GM23248 (cell line): Measurements from ENCODE around the gene PNKP. TPM values are rescaled to one million over a fixed set of nuclear protein-coding genes. Genes with fewer than 3 reads are reported as not detected.

ENCODE experiments used
- DNase-seq: peaks from one replicate; pipeline ENCODE4 v3.0.0-alpha.2; 2015
- H2AFZ ChIP-seq: fragments of 200-600 bp; sonication (generic); 2 replicates; pipeline ENCODE4 v1.6.1; 2016; ENCODE audit warnings: antibody characterized with exemption
- H3F3A ChIP-seq: fragments of 200-600 bp; sonication (generic); 2 replicates; pipeline ENCODE4 v1.6.1; 2016; ENCODE audit warnings: mild to moderate bottlenecking, antibody characterized with exemption, mixed run types; ENCODE audit not compliant: insufficient read depth
- H3K27ac ChIP-seq: fragments of 200-600 bp; sonication (generic); 2 replicates; pipeline ENCODE4 v1.5.1; 2016; ENCODE audit warnings: mild to moderate bottlenecking
- H3K27me3 ChIP-seq: fragments of 200-600 bp; sonication (generic); replicated peaks from 2 replicates; pipeline ENCODE4 v1.6.1; 2016; ENCODE audit warnings: mild to moderate bottlenecking; ENCODE audit not compliant: insufficient read depth
- H3K36me3 ChIP-seq: fragments of 200-600 bp; sonication (generic); 2 replicates; pipeline ENCODE4 v1.6.1; 2016; ENCODE audit warnings: low read depth, mild to moderate bottlenecking
- H3K4me1 ChIP-seq: fragments of 200-600 bp; sonication (generic); 2 replicates; pipeline ENCODE4 v1.6.1; 2016; ENCODE audit warnings: mild to moderate bottlenecking; ENCODE audit not compliant: insufficient read depth
- H3K4me2 ChIP-seq: fragments of 200-600 bp; sonication (generic); one replicate; pipeline ENCODE4 v1.6.1; 2016; ENCODE audit warnings: mild to moderate bottlenecking; ENCODE audit not compliant: unreplicated experiment
- H3K4me3 ChIP-seq: fragments of 200-600 bp; sonication (generic); 2 replicates; pipeline ENCODE4 v1.5.1; 2016; ENCODE audit warnings: mild to moderate bottlenecking
- H3K79me2 ChIP-seq: fragments of 200-600 bp; sonication (generic); 2 replicates; pipeline ENCODE4 v1.6.1; 2016; ENCODE audit warnings: mild to moderate bottlenecking; ENCODE audit not compliant: insufficient read depth
- H3K9ac ChIP-seq: fragments of 200-600 bp; sonication (generic); 2 replicates; pipeline ENCODE4 v1.6.1; 2016; ENCODE audit warnings: mild to moderate bottlenecking
- H3K9me2 ChIP-seq: fragments of 200-600 bp; sonication (generic); 2 replicates; pipeline ENCODE4 v1.6.1; 2016; ENCODE audit warnings: mixed run types, mild to moderate bottlenecking, moderate library complexity; ENCODE audit not compliant: insufficient read depth
- H3K9me3 ChIP-seq: fragments of 200-600 bp; sonication (generic); one replicate; pipeline ENCODE4 v1.6.1; 2017; ENCODE audit warnings: low read depth
- H4K20me1 ChIP-seq: fragments of 200-600 bp; sonication (generic); 2 replicates; pipeline ENCODE4 v1.6.0; 2016; ENCODE audit not compliant: insufficient read depth
- EZH2 ChIP-seq: fragments of 200-600 bp; sonication (generic); IDR thresholded peaks from 2 replicates; pipeline ENCODE4 v1.6.1; 2018; ENCODE audit warnings: antibody characterized with exemption, mild to moderate bottlenecking; ENCODE audit not compliant: insufficient read depth, poor library complexity, severe bottlenecking
- EZH2phosphoT487 ChIP-seq: fragments of 200-600 bp; sonication (generic); IDR thresholded peaks from 2 replicates; pipeline ENCODE4 v1.6.1; 2018; ENCODE audit warnings: antibody characterized with exemption, moderate library complexity, mild to moderate bottlenecking, low read depth; ENCODE audit not compliant: insufficient read depth
- WGBS, 2 experiments: methylation state at CpG; one replicate each; pipeline ENCODE4 v1.1.6; 2015 to 2017; ENCODE audit warnings: low lambda C conversion rate in 2 of 2, low coverage in 1 of 2; ENCODE audit errors: missing lambda C conversion rate in 2 of 2; 5-methylcytosine and 5-hydroxymethylcytosine counted together
- in situ Hi-C: fragments of 300-500 bp; cut with MboI; formaldehyde crosslinking; loops from 2 replicates; pipeline ENCODE4 v1.15.0; 2020
- polyA plus RNA-seq: library from polyadenylated mRNA; unstranded; fragments of >200 nt; fragmentation: Nextera tagmentation; extraction: Ambion mirVana; gene quantifications from 2 replicates; pipeline ENCODE4 v1.2.1, GENCODE V29; 2016
- total RNA-seq: library from RNA; depleted of rRNA; stranded (reverse); fragments of >200 nt; shearing (Covaris generic); gene quantifications from 2 replicates; pipeline ENCODE4 v1.2.3, GENCODE V29; 2014

Gene PNKP
- total and polyA plus RNA-seq, 2 experiments from 2014 or later, result 31.5 to 42.2 TPM

DNA sequence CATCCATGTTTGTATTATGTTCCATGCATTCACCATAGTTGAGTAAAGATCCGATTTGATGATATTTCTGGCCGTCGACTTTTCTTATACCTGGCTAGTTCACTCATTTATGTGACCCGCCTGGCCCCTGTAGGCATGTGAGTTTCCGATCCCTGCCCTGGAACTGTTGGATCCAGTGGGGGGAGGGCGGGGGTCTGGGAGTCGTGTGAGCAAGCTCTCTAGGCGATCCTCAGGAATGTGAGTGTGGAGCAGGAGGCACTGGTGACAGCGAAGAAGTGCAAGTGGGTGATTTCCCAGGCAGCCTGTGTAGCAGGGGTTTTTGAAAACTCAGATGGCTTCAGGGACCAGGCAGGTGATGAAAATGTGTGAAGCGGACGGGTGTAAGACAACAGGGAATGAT, 27.1 kb downstream of the PNKP start:
- no peak overlapping the region for H3K9ac ChIP-seq
- H3K9me3 ChIP-seq, result no peaks in the 10 kb centered on the region
- no peak overlapping the region for H3K4me3 ChIP-seq
- 83 to 91% methylated on average over 11 of the region's 11 CpGs for WGBS, 2 experiments
- no peaks in the 10 kb centered on the region for H4K20me1 ChIP-seq
- H3K4me2 ChIP-seq, result no peak overlapping the region
- H3K36me3 ChIP-seq, result peaks cover 11% of the 10 kb centered on the region; the same call in 1 of the 2 replicates
- no peaks in the 10 kb centered on the region for H3K79me2 ChIP-seq
- no peak for TF ChIP-seq EZH2
- TF ChIP-seq EZH2phosphoT487, result no peak
- H3K9me2 ChIP-seq, result no peaks in the 10 kb centered on the region
- no peak overlapping the region for H3K27ac ChIP-seq
- DNase-seq, result no peak
- peaks cover 6% of the 10 kb centered on the region; the same call in 1 of the 2 replicates for H3F3A ChIP-seq
- H3K27me3 ChIP-seq, result no peaks in the 10 kb centered on the region
- in situ Hi-C loops, result no loop called here
- H3K4me1 ChIP-seq, result no peaks in the 10 kb centered on the region
- H2AFZ ChIP-seq, result no peak overlapping the region

DNA sequence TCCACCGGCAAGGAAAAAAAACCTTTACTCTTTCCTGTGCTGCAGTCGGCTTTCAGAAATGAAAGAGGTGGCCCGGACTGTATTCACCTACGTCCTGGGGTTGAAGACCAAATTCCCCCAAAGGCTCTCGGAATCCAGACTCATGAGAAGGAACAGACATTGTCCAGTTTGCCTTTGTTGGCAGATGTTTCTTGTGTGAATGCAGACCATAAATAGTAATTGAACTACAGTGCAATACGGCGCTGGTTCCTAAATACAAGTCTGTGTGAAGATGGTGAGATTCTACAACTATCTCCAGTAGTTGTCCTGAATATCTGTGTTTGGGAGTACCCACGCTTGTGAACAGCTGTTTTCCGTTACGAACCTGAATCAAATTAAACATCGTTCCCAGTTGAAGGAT, 27.7 kb downstream of the PNKP start:
- Histone ChIP-seq H3K36me3 (peaks cover 11% of the 10 kb centered on the region; the same call in 1 of the 2 replicates), H3K27ac (no peak overlapping the region)
- in situ Hi-C loops, result no loop called here

DNA sequence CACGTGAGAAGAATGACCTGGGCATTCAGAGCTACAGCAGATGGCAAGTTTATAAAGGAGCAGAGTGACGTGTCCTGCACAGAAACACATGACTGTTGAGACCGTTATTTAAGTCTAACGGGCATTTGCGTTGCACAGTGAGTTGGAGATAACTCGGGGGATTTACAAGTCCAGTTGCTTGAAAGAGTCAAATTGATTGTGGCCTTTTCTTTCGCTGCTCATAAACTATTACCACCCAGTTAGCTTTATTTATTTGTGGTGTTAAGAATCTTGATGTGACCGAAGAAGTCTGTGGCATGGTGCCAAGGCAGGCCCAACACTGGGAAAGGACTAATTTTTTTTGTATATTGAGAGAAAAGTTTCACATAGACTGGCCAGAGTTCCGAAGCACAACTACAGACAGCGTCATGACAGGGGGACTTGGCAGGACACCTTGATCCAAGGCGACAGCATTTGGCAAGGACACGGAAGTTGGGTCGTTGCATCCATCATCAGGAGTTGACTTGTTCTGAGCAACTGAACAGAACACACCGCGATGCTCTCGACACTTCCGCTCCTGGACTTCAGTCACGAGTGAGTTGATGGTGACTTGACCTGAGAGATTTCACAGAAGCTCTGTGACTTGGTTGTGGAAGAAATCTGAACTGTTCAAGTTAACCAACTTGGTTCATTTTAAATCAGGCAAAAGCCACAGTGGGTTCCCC, 28.3 kb downstream of the PNKP start:
- in situ Hi-C loops, result no loop called here
- no peak for TF ChIP-seq EZH2
- TF ChIP-seq EZH2phosphoT487, result no peak
- Histone ChIP-seq H3K27ac (no peak overlapping the region), H3K9ac (no peak overlapping the region), H3K4me1 (no peaks in the 10 kb centered on the region), H3K9me3 (no peaks in the 10 kb centered on the region), H3K79me2 (no peaks in the 10 kb centered on the region), H3K4me2 (no peak overlapping the region), H4K20me1 (no peaks in the 10 kb centered on the region), H2AFZ (no peak overlapping the region), H3K4me3 (no peak overlapping the region), H3F3A (0 out of 2 replicates have a peak, but pooled peaks cover 6% of the 10 kb centered on the region), H3K36me3 (peaks cover 11% of the 10 kb centered on the region; the same call in 1 of the 2 replicates), H3K27me3 (no peaks in the 10 kb centered on the region), H3K9me2 (no peaks in the 10 kb centered on the region)
- DNase-seq, result no peak
- WGBS, 2 experiments, result 98% methylated on average over 18 of the region's 18 CpGs

More for the DNA sequence above, 27.7 kb downstream of the PNKP start:
- no peaks in the 10 kb centered on the region for H3K27me3 ChIP-seq
- H3K9ac ChIP-seq, result no peak overlapping the region
- H3K4me1 ChIP-seq, result no peaks in the 10 kb centered on the region
- H3F3A ChIP-seq, result 0 out of 2 replicates have a peak, but pooled peaks cover 6% of the 10 kb centered on the region
- no peak overlapping the region for H2AFZ ChIP-seq
- no peaks in the 10 kb centered on the region for H3K9me3 ChIP-seq
- no peaks in the 10 kb centered on the region for H3K9me2 ChIP-seq
- TF ChIP-seq EZH2 (no peak), EZH2phosphoT487 (no peak)
- WGBS, 2 experiments, result 76 to 79% methylated on average over 11 of the region's 11 CpGs
- no peak overlapping the region for H3K4me2 ChIP-seq
- H3K79me2 ChIP-seq, result no peaks in the 10 kb centered on the region
- H4K20me1 ChIP-seq, result no peaks in the 10 kb centered on the region
- H3K4me3 ChIP-seq, result no peak overlapping the region
- DNase-seq, result no peak

DNA sequence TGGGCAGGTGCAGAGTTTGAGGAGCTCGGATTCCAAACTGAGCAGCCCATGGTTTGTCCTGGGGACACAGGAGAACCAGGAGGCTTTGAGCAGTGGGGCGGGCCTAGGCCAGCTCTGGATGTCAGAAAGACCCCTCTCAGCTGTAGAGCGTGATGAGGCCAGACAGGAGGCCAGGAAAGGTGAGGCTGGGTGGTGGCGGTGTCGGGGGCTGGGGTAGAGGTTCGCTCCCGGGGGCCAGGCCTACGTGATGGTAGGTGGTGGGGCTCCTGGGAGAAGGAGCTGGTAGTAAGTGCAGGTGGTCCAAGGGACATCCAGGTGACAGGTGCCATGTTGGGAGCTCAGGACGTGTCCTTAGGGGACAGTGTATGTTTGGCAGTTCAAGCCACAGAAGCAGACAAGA, 30.0 kb downstream of the PNKP start:
- no peaks in the 10 kb centered on the region for H3K4me1 ChIP-seq
- no peak overlapping the region for H3K4me2 ChIP-seq
- no peak for TF ChIP-seq EZH2
- no peak for TF ChIP-seq EZH2phosphoT487
- no peak for DNase-seq
- H4K20me1 ChIP-seq, result no peaks in the 10 kb centered on the region
- H3K27ac ChIP-seq, result no peak overlapping the region
- H3K4me3 ChIP-seq, result no peak overlapping the region
- no peaks in the 10 kb centered on the region for H3K27me3 ChIP-seq
- H3K9ac ChIP-seq, result no peak overlapping the region
- no peaks in the 10 kb centered on the region for H3K79me2 ChIP-seq
- H3K9me3 ChIP-seq, result no peaks in the 10 kb centered on the region
- H3K36me3 ChIP-seq, result peaks cover 11% of the 10 kb centered on the region; the same call in 1 of the 2 replicates
- no peak overlapping the region for H2AFZ ChIP-seq
- in situ Hi-C loops, result no loop called here
- H3F3A ChIP-seq, result 0 out of 2 replicates have a peak, but pooled peaks cover 6% of the 10 kb centered on the region
- H3K9me2 ChIP-seq, result no peaks in the 10 kb centered on the region
- 92 to 94% methylated on average over 8 to 9 of the region's 9 CpGs for WGBS, 2 experiments
